Stomach (tissue), 4 donors: ENCODE results near the gene DNER.

Experiments used
- EP300 ChIP-seq: sonication (generic); formaldehyde crosslinking; IDR thresholded peaks from one replicate; pipeline ENCODE4 v1.6.1; 2017; ENCODE audit warnings: antibody characterized with exemption
- POLR2AphosphoS5 ChIP-seq, 3 donors: sonication (generic); formaldehyde crosslinking; IDR thresholded peaks; one replicate each; pipeline ENCODE4 v1.6.1; 2016; ENCODE audit warnings: antibody characterized with exemption in 3 of 3
- TF ChIP-seq, protein P1 (sequence below), 7 experiments: fragments of 450-650 bp in 4 of 7; fragments of 200-600 bp in 3 of 7; sonication (generic) in 3 of 7; IDR thresholded peaks; one replicate each; pipeline ENCODE4 v1.5.1; 2016 to 2019; ENCODE audit warnings: antibody characterized with exemption in 7 of 7, control low read depth in 2 of 7, mild to moderate bottlenecking in 1 of 7

DNA sequence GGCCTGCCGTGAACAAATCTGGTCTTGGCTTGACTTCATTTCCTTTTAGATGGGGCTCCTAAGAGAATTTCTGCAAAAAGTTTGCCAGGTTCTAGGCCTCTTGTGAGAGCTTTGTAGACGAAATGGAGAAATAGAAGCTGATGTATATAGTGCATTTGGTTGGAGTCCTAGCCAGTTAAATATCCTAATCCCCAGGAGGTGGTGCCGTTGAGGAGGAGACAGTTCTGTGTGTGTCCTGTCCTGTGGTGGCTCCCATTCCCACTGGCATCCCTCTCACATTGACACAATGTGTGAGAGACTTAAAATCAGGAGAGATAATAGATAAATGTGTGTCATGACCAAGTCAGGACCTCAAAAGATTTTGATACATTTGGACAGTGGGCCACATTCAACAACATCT, 34.6 kb upstream of the DNER start:
- TF ChIP-seq, protein P1, sequence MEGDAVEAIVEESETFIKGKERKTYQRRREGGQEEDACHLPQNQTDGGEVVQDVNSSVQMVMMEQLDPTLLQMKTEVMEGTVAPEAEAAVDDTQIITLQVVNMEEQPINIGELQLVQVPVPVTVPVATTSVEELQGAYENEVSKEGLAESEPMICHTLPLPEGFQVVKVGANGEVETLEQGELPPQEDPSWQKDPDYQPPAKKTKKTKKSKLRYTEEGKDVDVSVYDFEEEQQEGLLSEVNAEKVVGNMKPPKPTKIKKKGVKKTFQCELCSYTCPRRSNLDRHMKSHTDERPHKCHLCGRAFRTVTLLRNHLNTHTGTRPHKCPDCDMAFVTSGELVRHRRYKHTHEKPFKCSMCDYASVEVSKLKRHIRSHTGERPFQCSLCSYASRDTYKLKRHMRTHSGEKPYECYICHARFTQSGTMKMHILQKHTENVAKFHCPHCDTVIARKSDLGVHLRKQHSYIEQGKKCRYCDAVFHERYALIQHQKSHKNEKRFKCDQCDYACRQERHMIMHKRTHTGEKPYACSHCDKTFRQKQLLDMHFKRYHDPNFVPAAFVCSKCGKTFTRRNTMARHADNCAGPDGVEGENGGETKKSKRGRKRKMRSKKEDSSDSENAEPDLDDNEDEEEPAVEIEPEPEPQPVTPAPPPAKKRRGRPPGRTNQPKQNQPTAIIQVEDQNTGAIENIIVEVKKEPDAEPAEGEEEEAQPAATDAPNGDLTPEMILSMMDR (IDR thresholded peaks at IDR 0.05), result no peak
- TF ChIP-seq EP300 (no peak), POLR2AphosphoS5 (IDR thresholded peaks at IDR 0.05) (no peak)
